UCSD-AML1 (cell line): ENCODE data around the gene EPS8L1.
"Not testable (repeated sequence)": the region's sequence is repeated elsewhere in the genome, so short reads cannot be mapped to it uniquely, and the experiment has no call there.

Source experiments
- DNase-seq: peaks from one replicate; lab custom pipeline; 2025; ENCODE audit not compliant: unreplicated experiment; lab: John Stamatoyannopoulos, UW

EPS8L1 gene

DNA sequence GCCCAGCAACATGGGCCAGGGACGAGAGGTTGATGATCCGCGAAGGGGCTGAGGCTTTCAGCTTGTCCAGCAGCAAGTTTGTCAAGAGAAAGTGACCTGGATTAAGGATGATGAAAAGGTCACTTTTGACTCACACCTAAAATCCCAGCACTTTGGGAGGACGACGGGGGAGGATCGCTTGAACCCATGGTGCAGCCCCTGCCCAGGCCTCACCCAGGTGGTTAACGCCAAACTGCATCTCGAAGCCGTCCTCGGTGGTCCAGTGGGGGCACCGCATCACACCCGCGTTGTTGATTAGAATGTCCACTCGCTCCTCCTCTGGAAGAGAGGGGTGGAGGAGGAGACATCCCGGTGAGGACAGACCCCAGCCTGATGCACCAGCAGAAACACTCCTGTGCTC lies 27.2 kb upstream of the EPS8L1 start:
- DNase-seq = no peak

DNA sequence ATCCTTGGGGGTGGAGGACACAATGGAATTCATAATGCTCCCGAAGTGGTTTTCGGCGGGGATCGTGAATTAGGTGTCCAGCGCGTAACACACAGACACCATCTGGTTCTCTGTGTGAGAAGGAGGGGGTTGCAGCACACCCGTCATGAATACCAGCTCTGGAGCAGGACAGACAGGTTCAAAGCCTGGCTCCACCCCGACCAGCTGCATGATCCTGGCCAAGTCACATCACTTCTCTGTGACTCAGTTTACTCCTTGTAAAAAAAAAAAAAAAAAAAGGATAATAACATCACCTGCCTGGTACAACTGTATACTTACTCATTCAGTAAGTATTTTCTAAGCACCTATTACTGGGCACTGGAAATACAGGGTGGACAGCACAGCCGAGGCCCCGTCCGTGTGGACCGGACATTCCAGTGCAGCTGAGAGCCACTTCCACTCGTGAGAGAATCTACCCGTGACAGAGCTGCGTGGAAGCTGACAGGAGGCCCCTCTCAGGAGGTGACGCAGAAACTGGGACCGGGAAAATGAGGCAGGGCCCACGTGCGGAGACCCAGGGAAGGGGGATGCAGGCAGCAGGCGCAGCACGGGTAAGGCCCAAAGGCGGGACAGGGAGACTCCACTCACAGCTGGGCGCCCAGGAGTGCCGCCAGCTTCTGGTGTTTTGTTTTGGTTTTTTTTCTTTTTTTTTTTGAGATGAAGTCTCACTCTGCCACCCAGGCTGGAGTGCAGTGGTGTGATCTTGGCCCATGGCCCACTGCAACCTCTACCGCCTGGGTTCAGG lies 24.7 kb upstream of the EPS8L1 start:
- no peak for DNase-seq

DNA sequence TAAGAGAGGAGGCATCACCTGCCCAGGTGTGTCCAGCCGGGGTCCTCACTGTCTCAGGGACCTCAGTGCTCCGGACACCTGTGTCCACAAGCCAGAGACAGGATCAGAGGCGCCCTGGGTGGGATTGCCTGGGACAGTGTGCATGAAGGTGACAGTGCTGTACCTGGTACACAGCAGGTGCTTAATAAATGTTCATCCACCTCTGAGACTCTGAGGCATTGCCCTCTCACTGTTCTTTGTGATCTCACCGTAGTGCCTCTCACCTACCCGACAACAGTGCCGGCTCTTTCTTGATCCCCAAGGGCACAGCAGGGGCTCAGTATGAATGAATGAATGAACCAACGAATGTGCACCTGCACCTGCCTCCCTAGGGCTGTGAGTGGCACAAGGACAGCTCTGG lies 21.9 kb upstream of the EPS8L1 start:
- DNase-seq = no peak

DNA sequence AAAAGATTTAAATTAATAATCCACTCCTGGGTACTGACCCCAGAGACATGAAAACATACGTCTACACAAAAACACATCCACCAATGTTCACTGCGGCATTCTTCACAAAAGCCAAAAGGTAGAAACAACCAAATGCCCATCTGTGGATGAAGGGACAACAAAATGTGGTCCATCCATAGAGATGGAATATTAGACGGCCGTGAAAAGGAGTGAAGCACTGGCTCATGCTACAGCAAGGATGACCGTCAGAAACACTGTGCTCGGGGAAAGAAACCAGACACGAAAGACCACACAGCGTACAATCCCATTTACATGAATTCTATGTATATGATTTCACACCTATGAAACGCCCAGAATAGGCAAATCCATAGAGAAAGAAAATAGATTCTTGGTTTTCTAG lies 18.8 kb upstream of the EPS8L1 start:
- no peak for DNase-seq

DNA sequence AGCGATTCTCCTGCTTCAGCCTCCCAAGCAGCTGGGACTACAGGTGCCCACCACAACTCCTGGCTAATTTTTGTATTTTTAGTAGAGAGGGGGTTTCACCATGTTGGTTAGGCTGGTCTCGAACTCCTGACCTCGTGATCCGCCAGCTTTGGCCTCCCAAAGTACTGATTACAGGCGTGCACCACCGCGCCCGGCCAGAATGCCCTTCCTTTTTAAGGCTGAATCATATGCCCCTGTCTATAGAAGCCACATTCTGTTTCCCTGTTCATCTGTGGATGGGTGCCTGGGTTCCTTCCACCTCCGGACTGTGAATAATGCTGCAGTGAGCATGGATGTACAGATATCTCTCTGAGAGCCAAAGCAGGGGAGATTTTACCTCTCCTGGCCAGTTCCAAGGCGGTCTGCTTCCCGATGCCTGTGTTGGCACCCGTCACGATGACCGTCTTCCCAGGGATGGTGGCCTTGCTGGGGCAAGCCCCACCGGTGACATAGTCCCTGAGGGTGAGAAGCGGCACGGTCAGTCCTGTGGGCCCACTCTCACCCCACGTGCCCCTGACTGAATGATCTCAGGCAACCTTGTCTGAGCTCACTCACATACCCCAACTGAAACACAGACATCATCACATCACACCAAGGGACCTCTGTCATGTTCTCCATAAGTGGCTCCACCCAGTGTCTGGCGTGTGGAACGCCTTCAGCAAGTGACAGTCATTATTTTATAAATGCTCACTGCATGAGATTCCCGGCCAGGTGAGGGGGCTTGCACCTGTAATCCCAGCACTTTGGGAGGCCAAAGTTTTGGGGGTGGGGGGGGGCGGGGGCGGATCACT lies 16.7 kb upstream of the EPS8L1 start:
- no peak for DNase-seq

DNA sequence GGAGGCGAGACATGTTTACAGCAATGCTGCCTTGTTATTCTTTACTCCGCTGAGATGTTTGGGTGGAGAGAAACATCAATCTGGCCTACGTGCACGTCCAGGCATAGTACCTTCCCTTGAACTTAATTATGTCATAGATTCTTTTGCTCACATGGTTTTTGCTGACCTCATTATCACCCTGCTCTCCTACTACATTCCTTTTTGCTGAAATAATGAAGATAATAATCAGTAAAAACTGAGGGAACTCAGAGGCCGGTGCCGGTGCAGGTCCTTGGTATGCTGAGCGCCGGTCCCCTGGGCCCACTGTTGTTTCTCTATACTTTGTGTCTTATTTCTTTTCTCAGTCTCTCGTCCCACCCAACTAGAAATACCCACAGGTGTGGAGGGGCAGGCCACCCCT lies 15.4 kb upstream of the EPS8L1 start:
- not testable (repeated sequence) for DNase-seq

DNA sequence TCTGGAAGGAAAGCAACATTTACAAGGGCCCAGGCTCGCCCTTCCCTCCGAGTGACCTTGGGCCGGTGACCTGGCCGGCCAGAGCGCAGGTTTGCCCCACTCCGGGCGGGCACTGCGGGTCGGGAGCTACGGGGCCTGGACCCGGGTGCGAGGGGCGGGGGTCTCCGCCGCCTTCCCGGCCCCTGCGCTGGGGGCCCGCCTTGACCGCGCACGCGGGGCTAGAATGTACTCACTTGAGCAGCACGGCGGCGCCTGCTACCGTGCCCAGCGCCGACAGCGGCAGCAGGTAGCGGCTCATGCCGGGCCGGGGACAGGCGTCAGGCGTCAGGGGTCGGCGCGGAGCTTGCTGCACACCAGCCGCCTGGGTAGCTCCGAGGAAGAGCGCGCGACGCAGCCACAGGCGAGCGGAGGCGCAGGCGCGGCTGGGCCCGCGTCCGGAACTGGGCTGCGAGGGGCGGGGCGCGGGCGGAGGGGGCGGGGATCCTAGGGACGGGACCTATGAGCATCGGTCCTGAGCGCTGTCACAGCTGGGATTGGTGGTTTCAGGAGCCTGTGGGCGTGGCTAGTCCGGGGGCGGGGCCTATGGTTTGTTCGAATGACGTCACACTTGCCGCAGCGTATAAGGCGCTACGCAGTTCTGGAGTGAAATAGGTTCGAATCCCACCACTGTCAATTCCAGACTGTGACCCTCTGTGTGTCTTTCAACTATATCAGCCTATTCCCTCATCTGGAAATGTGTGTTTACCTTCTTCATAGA lies 12.8 kb upstream of the EPS8L1 start, which contains the start of gene RDH13:
TSS of gene RDH13 (minus strand) at position 414 of the 757 bp plus-strand sequence. CDS start at position 298, 116 bp downstream.
- peak; percentile 98 for DNase-seq

DNA sequence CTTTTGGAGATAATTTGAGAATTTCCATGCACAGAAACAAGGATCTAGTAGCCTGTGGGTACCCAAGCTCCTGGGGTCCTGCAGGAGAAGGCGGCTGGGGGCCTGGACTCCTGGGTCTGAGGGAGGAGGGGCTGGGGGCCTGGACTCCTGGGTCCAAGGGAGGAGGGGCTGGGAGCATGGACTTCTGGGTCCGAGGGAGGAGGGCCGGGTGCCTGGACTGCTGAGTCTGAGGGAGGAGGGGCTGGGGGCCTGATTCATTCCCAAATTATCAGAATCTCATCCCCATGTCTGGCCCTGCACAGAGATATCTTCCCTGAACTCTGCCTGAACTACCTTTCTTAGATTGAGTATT lies 12.2 kb upstream of the EPS8L1 start:
- no peak for DNase-seq

DNA sequence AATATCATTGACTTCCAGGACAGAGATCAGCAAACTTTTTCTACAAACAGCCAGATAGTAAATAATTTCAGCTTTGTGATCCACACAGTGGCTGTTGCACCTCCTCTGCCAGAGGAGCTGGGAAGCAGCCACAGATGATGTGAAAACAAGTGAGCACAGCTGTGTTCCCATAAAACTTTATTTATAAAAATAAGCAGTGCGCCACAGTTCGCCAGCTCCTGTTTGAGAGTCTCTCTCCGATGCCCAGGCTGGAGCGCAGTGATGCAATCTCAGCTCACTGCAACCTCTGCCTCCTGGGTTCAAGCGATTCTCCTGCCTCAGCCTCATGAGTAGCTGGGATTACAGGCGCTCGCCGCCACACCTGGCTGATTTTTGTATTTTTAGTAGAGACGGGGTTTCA lies 10.2 kb upstream of the EPS8L1 start:
- not testable (repeated sequence) for DNase-seq

DNA sequence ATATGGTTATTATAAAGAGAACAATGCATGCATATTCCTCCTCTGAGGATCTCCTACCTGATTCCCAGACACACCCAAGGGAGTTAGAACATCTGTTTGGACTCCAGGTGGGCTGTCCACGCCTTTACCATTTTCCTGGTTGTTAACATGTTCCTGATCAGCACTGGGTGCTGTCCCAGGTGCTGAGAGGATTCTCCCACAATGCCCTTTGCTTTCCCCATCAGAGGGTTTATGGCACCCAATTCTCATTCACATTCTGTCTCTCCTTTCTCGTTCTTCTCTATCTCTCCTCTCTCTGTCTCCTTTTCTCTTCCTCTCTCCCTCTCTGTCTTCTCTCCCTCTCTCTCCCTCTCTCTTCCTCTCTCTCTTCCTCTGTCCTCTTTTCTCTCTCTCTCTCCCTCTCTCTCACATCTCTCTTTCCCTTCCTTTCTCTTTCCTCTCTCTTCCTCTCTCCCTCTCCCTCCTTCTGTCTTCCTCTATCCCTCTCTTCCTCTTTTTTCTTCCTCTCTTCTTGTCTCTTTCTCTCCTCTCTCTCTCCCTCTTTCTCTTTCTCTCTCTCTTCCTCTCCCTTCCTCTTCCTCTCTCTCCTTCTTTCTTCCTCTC lies 9.5 kb upstream of the EPS8L1 start:
- DNase-seq = no peak

DNA sequence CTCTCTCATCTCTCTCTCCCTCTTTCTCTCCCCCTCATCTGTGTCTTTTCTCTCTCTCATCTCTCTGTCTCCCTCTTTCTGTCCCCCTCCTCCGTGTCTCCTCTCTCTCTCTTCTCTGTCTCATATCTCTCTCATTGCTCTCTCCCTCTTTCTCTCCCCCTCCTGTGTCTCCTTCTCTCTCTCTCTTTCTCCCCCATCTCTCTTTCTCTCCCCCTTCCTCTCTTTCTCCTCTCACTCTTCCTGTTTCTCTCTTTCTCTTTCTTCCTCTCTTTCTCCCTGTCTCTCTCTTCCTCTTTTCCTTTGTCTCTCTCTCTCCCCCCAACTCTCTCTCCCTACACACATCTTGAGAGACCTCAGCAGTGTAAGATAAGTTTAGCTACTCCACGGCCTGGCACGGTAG lies 7.8 kb upstream of the EPS8L1 start:
- no peak for DNase-seq

DNA sequence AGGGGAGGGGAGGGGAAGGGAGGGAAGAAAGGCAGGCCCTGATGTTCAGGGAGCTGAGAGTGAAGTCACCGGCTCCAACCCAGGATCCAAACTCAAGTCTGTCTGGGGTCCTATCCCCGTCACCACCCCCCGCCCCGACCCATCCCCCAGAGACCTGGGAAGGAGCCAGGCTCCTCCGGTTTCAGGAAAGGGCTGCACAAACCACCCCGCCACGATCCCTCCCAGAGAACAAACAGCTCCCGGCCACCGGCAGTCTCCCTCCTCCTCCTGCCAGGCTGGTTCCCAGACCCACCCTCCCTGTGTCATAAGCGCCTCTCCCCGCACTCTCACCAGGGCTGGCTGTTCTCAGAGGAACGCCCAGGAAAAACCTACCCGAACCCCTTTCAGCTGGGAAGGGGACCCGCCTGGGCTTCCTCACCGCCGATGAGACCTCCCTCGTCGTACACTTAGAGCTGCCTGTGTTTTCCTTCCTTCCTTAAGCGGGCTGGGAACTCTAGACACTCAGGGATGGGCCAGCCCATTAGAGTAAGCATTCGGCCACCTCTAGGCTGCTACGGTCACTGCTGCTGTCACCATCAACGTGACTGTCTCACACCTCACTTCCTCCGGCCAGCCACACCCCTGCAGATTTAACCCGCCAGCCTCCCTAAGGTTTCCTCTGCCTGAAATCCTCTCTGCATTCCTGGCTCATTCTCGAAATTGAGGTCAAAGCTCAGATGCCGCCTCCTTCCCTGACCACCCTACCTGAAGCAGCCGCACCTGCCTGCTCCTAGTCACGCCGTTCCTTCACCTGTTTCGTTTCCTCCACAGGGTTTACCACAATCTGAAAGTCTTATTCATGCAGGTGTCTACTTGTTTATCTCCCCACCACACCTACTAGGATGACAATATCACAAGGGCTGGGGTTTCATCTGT lies 6.5 kb upstream of the EPS8L1 start:
- DNase-seq = no peak

DNA sequence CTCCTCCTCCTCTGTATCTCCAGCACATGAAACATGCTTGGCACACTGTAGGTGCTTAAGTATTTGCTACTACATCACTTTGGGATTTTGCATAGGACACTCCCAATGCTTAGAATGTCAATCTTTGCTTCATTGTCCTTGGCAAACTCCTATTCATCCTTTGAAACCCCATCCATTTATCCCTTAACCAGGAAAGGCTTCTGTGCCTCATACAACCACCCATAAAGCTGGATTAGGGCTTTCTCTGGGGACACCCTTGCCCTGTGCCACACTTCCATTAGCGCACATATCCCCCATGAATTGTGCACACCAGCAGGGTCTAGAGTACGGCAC lies 5.8 kb upstream of the EPS8L1 start:
- DNase-seq = no peak

DNA sequence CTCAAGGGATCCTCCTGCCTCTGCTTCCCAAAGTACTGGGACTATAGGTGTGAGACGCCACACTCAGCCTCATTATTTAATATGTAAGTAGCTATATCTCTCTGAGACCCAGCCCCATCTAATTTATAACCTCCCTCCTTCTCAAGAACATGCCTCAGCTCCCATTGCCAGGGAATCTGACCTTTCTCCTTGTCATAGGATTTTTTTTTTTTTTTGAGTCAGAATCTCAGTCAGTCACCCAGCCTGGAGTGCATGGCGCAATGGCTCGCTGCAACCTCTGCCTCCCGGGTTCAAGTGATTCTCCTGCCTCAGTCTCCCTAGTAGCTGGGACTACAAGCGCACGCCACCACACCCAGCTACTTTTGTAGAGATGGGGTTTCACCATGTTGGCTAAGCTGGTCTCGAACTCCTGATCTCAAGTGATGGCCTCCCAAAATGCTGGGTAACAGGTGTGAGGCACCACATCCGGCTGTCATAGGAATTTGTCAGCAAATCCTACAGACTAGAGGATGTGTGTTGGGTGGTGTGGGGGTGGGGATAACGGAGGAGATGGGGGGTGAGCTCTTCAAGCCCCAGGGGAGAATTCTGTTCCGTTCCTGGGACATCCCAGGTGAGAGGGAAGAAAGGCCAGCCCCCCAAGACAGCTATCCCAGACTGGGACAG lies 5.1 kb upstream of the EPS8L1 start:
- no peak for DNase-seq

DNA sequence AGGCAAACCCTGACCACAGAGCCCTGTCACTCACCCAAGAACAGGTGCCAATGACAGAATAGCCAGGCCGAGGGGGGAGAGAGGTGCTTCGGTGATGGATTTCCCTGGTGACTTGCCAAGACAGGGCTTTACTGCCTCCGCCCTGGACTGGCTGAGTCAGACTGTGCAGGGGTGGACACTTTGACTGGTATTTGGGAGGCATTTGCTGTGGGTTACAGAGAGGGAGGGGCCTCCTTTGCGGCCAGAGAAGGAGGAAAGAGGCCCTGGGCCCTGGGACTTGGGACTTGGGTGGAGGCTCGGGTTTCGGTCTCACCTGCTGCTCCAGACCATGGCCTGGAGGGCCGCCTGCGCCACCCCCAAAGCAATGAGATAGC lies 4.6 kb upstream of the EPS8L1 start:
- no peak for DNase-seq

DNA sequence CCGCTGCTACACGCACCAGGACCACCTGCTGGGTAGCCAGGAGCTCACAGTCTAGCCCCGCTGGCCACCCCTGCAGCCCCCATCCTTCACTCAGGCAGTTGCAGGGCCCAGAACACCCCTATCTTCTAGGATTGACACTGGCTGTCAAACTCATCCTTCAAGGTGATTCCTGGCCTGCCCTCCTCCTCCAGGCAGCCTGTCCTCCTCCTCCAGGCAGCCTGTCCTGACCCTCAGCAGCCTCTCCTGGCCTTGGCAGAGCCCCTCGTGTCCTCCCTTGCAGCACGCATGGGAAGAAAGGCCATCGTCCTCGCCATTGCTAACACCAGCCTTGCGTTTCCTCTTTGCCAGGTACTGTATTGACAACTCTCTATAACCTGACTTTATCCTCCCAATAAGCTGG lies 3.8 kb upstream of the EPS8L1 start:
- DNase-seq = no peak

DNA sequence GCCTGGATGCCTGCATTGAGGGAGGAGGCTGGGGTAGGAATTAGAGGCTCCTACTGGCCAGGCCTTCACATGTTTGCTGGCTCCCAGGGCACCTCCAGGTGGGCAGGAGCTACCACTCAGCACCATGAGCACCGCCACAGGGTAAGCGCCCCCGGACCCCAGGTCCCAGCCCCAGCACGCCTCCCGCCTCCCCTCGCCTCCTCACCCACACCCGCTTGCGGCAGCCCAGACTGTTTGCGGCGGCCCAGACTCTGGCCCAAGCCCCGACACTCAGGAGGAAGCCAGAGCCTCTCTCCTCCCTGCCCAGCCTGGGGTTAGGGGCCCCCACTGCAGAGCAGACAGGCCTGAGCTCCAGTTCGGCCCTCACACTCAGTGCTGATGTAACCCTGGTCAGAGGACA lies 652 bp downstream of the EPS8L1 start:
- DNase-seq = no peak

DNA sequence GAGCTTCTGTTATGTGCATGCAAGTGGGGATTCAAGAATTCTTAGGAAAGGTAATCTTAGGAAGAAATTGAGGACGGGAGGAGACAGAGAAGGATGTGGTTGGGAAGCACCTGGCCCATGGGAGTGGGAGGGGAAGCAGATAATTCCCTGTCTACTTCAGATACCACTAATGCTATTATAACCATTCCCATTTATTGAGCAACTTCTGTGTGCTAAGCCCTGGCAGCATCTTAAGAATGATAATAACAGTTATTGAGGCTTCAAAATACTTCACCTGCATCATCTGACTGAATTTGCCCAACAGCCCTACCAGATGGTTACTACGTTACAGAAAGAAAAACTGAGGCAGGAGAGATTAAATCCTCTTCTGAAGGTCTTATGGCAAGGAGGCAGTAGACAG lies 1.4 kb downstream of the EPS8L1 start:
- no peak for DNase-seq

DNA sequence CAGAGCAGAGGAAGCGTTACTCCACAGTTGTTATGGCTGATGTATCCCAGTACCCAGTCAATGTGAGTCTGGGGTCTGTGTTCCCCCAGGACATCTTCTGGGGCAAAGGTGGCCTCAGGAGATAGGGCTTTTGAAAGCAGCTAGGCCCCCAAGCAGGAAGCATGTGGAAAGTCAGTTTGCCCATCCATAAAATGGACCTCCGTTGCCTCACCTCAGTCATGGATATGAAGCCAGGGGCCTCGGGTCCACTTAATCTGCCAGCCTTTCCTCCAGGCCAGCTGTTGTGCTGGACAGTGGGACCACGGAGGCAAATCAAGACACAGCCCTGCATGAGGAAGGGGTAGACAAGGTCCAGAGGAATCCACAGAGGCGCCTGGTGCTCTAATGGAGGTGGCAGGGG lies 3.3 kb downstream of the EPS8L1 start:
- no peak for DNase-seq
